T-helper 2 cell (primary cell): ENCODE results near the gene SLC19A1.

Experiments used
- DNase-seq, 5 experiments: peaks; one replicate each; pipeline versions ENCODE4 v3.0.0 to v3.0.0-alpha.2; 2012 to 2022

Gene SLC19A1

GRCh38 chr21:45544449-45545235 lies 2.4 kb upstream of the SLC19A1 start:
- peak in 2 of 5 experiments; percentile 1 to 3 for DNase-seq

GRCh38 chr21:45543710-45544448 lies 1.6 kb upstream of the SLC19A1 start:
- peak in 2 of 5 experiments; percentile 3 to 7 for DNase-seq

- peak in 1 of 5 experiments; percentile 2 for DNase-seq
These were observed 1.1 kb upstream of the SLC19A1 start for GRCh38 chr21:45543371-45543709.

- peak in 1 of 5 experiments; percentile 4 for DNase-seq
These were observed 579 bp upstream of the SLC19A1 start for GRCh38 chr21:45542667-45543370.

- DNase-seq: peak; percentile 53 to 86 (median 69)
These were observed 810 bp downstream of the SLC19A1 start for GRCh38 chr21:45541221-45542039.

GRCh38 chr21:45540601-45540970 lies 1.7 kb downstream of the SLC19A1 start:
- peak in 2 of 5 experiments; percentile 0 to 3 for DNase-seq

- peak in 2 of 5 experiments; percentile 1 to 3 for DNase-seq
These were observed 2.2 kb downstream of the SLC19A1 start for GRCh38 chr21:45539796-45540600.

- peak in 2 of 5 experiments; percentile 3 to 4 for DNase-seq
These were observed 3.0 kb downstream of the SLC19A1 start for GRCh38 chr21:45539046-45539795.

- peak in 2 of 5 experiments; percentile 2 to 3 for DNase-seq
These were observed 3.7 kb downstream of the SLC19A1 start for GRCh38 chr21:45538381-45539045.

- DNase-seq: peak in 1 of 5 experiments; percentile 2
These were observed 4.4 kb downstream of the SLC19A1 start for GRCh38 chr21:45537746-45538291.

- no peak for DNase-seq
These were observed 5.0 kb downstream of the SLC19A1 start for GRCh38 chr21:45537111-45537745.

GRCh38 chr21:45536301-45537081 lies 5.7 kb downstream of the SLC19A1 start:
- no peak for DNase-seq

GRCh38 chr21:45535341-45536081 lies 6.7 kb downstream of the SLC19A1 start:
- DNase-seq: no peak

GRCh38 chr21:45534636-45535331 lies 7.5 kb downstream of the SLC19A1 start:
- no peak for DNase-seq

GRCh38 chr21:45533846-45534635 lies 8.2 kb downstream of the SLC19A1 start:
- no peak for DNase-seq

- no peak for DNase-seq
These were observed 8.8 kb downstream of the SLC19A1 start for GRCh38 chr21:45533361-45533845.
